K562 (cell line): ENCODE results near the gene MALAT1. TPM values are rescaled to one million over a fixed set of nuclear protein-coding genes. Genes with fewer than 3 reads are reported as not detected.

ENCODE experiments used
- ARID2 ChIP-seq: fragments of 450-650 bp; IDR thresholded peaks from 2 replicates; pipeline ENCODE4 v1.6.1; 2017; ENCODE audit warnings: antibody characterized with exemption, mild to moderate bottlenecking
- BMI1 ChIP-seq: fragments of 150-350 bp; IDR thresholded peaks from 2 replicates; pipeline ENCODE4 v1.6.1; 2014; ENCODE audit warnings: low read length
- ESRRA ChIP-seq: fragments of 450-650 bp; IDR thresholded peaks from 2 replicates; pipeline ENCODE4 v1.6.1; 2014; ENCODE audit warnings: low read depth, mild to moderate bottlenecking, moderate library complexity, borderline replicate concordance
- HNRNPK ChIP-seq: fragments of 200-400 bp; formaldehyde crosslinking; IDR thresholded peaks from one replicate; pipeline ENCODE4 v1.6.1; 2018; ENCODE audit warnings: mild to moderate bottlenecking, low read depth, low read length; ENCODE audit not compliant: poor library complexity, severe bottlenecking
- KAT8 ChIP-seq: fragments of 450-650 bp; IDR thresholded peaks from 2 replicates; pipeline ENCODE4 v1.6.1; 2016; ENCODE audit warnings: low read depth, mild to moderate bottlenecking
- L3MBTL2 ChIP-seq: fragments of 450-650 bp; IDR thresholded peaks from 2 replicates; pipeline ENCODE4 v1.6.1; 2016; ENCODE audit warnings: mild to moderate bottlenecking, moderate library complexity
- NCOA6 ChIP-seq: fragments of 450-650 bp; IDR thresholded peaks from 2 replicates; pipeline ENCODE4 v1.6.1; 2017; ENCODE audit warnings: mild to moderate bottlenecking
- POLR2H ChIP-seq: IDR thresholded peaks from 2 replicates; pipeline ENCODE4 v1.6.1; 2016; ENCODE audit warnings: missing genetic modification characterization, low read depth, mild to moderate bottlenecking, control low read depth, missing compliant biosample characterization, moderate library complexity
- SRSF1 ChIP-seq: fragments of 200-400 bp; formaldehyde crosslinking; IDR thresholded peaks from 2 replicates; pipeline ENCODE4 v1.6.1; 2017; ENCODE audit warnings: mild to moderate bottlenecking, low read depth, low read length, moderate library complexity
- XRCC3 ChIP-seq: fragments of 450-650 bp; IDR thresholded peaks from 2 replicates; pipeline ENCODE4 v1.6.1; 2017; ENCODE audit warnings: mild to moderate bottlenecking, moderate library complexity
- ZBTB17 ChIP-seq: fragments of 450-650 bp; formaldehyde crosslinking; IDR thresholded peaks from 2 replicates; pipeline ENCODE4 v1.4.0; 2020; ENCODE audit warnings: mild to moderate bottlenecking
- ZFP1 ChIP-seq: fragments of 450-650 bp; formaldehyde crosslinking; IDR thresholded peaks from 2 replicates; pipeline ENCODE4 v1.4.0; 2020; ENCODE audit warnings: mild to moderate bottlenecking, mixed read lengths
- ZNF347 ChIP-seq: fragments of 450-650 bp; formaldehyde crosslinking; IDR thresholded peaks from 2 replicates; pipeline ENCODE4 v1.4.0; 2020; ENCODE audit warnings: low read depth, mild to moderate bottlenecking, moderate library complexity
- ZNF696 ChIP-seq: fragments of 250-450 bp; sonication (Bioruptor Pico); conservative IDR thresholded peaks from 2 replicates; pipeline ENCODE4 v1.4.0; 2020; ENCODE audit warnings: mild to moderate bottlenecking, moderate library complexity
- ZNF76 ChIP-seq: fragments of 250-450 bp; sonication (Bioruptor Pico); IDR thresholded peaks from 2 replicates; pipeline ENCODE4 v1.4.0; 2020; ENCODE audit warnings: mild to moderate bottlenecking, moderate library complexity, borderline replicate concordance
- ZNF79 ChIP-seq: fragments of 250-450 bp; sonication (Bioruptor Pico); IDR thresholded peaks from 2 replicates; pipeline ENCODE4 v1.4.0; 2020; ENCODE audit warnings: low read depth, mild to moderate bottlenecking, moderate library complexity
- ZZZ3 ChIP-seq: fragments of 450-650 bp; IDR thresholded peaks from 2 replicates; pipeline ENCODE4 v1.6.1; 2016; ENCODE audit warnings: antibody characterized with exemption, mild to moderate bottlenecking, moderate library complexity
- polyA plus RNA-seq, 8 experiments: library from polyadenylated mRNA; depleted of rRNA in 4 of 8; stranded (reverse) in 5 of 8; unstranded in 3 of 8; fragments of >200 nt; fragmentation: Nextera tagmentation in 2 of 8; fragmentation: Illumina TruSeq in 1 of 8; extraction: Ambion mirVana in 2 of 8; extraction: Trizol in 1 of 8; gene quantifications; 2 replicates each; pipeline versions ENCODE4 v1.2.1 to v1.2.3, GENCODE V29; 2011 to 2014; ENCODE audit warnings: inconsistent platforms in 1 of 8, missing spikeins in 1 of 8
- total RNA-seq, 7 experiments: library from RNA; depleted of rRNA in 6 of 7; stranded (reverse); fragments of >200 nt in 6 of 7; fragmentation: Illumina TruSeq in 2 of 7; extraction: Trizol in 2 of 7; gene quantifications; 2 replicates each; pipeline versions ENCODE4 v1.2.1 to v1.2.3, GENCODE V29; 2011 to 2021; ENCODE audit warnings: low replicate concordance in 1 of 7
- TF ChIP-seq, protein P1 (sequence below): sonication (generic); formaldehyde crosslinking; IDR thresholded peaks from 2 replicates; pipeline ENCODE4 v1.8.0; 2022; ENCODE audit warnings: mild to moderate bottlenecking, missing genetic modification reagents
- TF ChIP-seq, protein P2 (sequence below): sonication (generic); formaldehyde crosslinking; IDR thresholded peaks from 2 replicates; pipeline ENCODE4 v1.8.0; 2022; ENCODE audit warnings: mild to moderate bottlenecking, missing genetic modification reagents
- TF ChIP-seq, protein P3 (sequence below): fragments of 450-650 bp; IDR thresholded peaks from 2 replicates; pipeline ENCODE4 v1.6.1; 2014; ENCODE audit warnings: low read depth, mild to moderate bottlenecking, moderate library complexity, borderline replicate concordance
- TF ChIP-seq, protein P4 (sequence below): fragments of 250-450 bp; sonication (Bioruptor Pico); IDR thresholded peaks from 2 replicates; pipeline ENCODE4 v1.8.0; 2022; ENCODE audit warnings: moderate library complexity, mild to moderate bottlenecking, inconsistent platforms

MALAT1 gene
- total and polyA plus RNA-seq, 9 of the 15 experiments (the other 6 are each of a cell fraction or from before 2014, with no cell fraction given), result 363 to 8,715 (median 2,351) TPM

DNA sequence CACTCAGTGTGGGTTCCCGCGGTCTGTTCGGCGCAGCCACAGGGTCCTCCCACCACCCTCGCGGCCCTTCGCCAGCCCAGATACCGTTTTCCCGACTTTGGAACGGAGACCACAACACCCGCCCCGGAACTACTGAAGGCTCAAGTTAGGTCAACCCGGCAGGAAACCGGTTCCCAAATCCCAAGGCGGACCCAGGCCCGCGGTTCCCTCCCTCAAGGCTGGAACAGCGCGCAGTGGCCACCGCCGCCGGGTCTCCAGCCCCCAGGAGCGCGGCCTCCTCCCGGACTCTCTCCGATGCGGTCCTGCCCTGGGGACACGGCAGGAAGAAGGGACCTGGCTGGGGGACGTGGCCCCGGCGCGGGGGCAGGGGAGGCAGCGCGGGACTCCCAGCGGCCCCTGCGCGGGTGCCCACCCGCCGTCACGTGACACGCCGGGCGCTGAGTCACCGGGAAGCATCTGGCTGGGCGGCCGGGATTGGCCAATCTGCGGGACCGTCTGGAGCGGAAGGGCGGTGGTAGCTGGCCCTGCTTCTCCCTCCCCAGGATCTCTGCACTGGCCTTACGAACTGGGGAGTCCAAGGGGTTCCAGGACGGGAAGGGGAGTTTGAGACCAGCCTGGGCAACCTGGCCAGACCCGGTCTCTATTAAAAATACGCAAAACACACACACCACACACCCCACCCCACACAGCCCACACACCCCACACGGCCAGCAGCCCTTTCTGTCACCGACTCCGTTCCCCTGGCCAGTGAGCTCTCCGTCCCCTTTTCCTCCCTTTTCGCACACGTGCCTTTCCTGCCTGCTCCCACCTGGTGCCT lies 21.5 kb upstream of the MALAT1 start (continued):
- TF ChIP-seq, protein P1, sequence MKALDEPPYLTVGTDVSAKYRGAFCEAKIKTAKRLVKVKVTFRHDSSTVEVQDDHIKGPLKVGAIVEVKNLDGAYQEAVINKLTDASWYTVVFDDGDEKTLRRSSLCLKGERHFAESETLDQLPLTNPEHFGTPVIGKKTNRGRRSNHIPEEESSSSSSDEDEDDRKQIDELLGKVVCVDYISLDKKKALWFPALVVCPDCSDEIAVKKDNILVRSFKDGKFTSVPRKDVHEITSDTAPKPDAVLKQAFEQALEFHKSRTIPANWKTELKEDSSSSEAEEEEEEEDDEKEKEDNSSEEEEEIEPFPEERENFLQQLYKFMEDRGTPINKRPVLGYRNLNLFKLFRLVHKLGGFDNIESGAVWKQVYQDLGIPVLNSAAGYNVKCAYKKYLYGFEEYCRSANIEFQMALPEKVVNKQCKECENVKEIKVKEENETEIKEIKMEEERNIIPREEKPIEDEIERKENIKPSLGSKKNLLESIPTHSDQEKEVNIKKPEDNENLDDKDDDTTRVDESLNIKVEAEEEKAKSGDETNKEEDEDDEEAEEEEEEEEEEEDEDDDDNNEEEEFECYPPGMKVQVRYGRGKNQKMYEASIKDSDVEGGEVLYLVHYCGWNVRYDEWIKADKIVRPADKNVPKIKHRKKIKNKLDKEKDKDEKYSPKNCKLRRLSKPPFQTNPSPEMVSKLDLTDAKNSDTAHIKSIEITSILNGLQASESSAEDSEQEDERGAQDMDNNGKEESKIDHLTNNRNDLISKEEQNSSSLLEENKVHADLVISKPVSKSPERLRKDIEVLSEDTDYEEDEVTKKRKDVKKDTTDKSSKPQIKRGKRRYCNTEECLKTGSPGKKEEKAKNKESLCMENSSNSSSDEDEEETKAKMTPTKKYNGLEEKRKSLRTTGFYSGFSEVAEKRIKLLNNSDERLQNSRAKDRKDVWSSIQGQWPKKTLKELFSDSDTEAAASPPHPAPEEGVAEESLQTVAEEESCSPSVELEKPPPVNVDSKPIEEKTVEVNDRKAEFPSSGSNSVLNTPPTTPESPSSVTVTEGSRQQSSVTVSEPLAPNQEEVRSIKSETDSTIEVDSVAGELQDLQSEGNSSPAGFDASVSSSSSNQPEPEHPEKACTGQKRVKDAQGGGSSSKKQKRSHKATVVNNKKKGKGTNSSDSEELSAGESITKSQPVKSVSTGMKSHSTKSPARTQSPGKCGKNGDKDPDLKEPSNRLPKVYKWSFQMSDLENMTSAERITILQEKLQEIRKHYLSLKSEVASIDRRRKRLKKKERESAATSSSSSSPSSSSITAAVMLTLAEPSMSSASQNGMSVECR (CRISPR knock-in tag), result peak; percentile 29; the same call in 1 of the 2 replicates
- TF ChIP-seq ZNF347 (CRISPR knock-in tag) (no peak), ARID2 (peak; percentile 39; the same call in 1 of the 2 replicates), ZFP1 (no peak), KAT8 (no peak), NCOA6 (no peak), HNRNPK (no peak), XRCC3 (no peak), ZNF76 (CRISPR knock-in tag) (peak; percentile 69; the same call in 1 of the 2 replicates), ZNF79 (CRISPR knock-in tag) (no peak), ZBTB17 (CRISPR knock-in tag) (peak; percentile 34), POLR2H (peak; percentile 83), SRSF1 (no peak), ESRRA (peak; percentile 30; the same call in 1 of the 2 replicates), BMI1 (no peak), ZZZ3 (no peak), L3MBTL2 (peak; percentile 69), ZNF696 (no peak)
- TF ChIP-seq, protein P2, sequence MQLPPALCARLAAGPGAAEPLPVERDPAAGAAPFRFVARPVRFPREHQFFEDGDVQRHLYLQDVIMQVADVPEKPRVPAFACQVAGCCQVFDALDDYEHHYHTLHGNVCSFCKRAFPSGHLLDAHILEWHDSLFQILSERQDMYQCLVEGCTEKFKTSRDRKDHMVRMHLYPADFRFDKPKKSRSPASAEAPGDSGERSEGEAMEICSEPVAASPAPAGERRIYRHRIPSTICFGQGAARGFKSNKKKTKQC (CRISPR knock-in tag), result peak; percentile 73; the same call in 1 of the 2 replicates
- TF ChIP-seq, protein P3, sequence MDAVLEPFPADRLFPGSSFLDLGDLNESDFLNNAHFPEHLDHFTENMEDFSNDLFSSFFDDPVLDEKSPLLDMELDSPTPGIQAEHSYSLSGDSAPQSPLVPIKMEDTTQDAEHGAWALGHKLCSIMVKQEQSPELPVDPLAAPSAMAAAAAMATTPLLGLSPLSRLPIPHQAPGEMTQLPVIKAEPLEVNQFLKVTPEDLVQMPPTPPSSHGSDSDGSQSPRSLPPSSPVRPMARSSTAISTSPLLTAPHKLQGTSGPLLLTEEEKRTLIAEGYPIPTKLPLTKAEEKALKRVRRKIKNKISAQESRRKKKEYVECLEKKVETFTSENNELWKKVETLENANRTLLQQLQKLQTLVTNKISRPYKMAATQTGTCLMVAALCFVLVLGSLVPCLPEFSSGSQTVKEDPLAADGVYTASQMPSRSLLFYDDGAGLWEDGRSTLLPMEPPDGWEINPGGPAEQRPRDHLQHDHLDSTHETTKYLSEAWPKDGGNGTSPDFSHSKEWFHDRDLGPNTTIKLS, result peak; percentile 98
- TF ChIP-seq, protein P4, sequence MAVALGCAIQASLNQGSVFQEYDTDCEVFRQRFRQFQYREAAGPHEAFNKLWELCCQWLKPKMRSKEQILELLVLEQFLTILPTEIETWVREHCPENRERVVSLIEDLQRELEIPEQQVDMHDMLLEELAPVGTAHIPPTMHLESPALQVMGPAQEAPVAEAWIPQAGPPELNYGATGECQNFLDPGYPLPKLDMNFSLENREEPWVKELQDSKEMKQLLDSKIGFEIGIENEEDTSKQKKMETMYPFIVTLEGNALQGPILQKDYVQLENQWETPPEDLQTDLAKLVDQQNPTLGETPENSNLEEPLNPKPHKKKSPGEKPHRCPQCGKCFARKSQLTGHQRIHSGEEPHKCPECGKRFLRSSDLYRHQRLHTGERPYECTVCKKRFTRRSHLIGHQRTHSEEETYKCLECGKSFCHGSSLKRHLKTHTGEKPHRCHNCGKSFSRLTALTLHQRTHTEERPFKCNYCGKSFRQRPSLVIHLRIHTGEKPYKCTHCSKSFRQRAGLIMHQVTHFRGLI (CRISPR knock-in tag), result no peak
